Mesendoderm (in vitro differentiated cells): ENCODE measurements around the gene TEP1.

Source experiments
- DNase-seq: peaks from one replicate; pipeline ENCODE4 v3.0.0; 2013
- H2AK5ac ChIP-seq: 2 replicates; pipeline ENCODE4 v1.6.1; 2013; ENCODE audit warnings: low read length, inconsistent platforms
- H2BK120ac ChIP-seq: 2 replicates; pipeline ENCODE4 v1.6.1; 2013; ENCODE audit warnings: low read depth, mild to moderate bottlenecking, low read length, moderate library complexity, mixed read lengths
- H2BK15ac ChIP-seq: replicated peaks from 2 replicates; pipeline ENCODE4 v1.6.1; 2013; ENCODE audit warnings: low read depth, mild to moderate bottlenecking, moderate library complexity
- H2BK5ac ChIP-seq: 2 replicates; pipeline ENCODE4 v1.6.1; 2013; ENCODE audit warnings: low read length, inconsistent platforms
- H3K18ac ChIP-seq: 2 replicates; pipeline ENCODE4 v1.6.1; 2013; ENCODE audit warnings: mild to moderate bottlenecking, low read length, mixed read lengths
- H3K23ac ChIP-seq: one replicate; pipeline ENCODE4 v1.6.1; 2013; ENCODE audit warnings: low read length
- H3K27ac ChIP-seq: 2 replicates; pipeline ENCODE4 v1.5.1; 2013; ENCODE audit warnings: low read depth, mild to moderate bottlenecking, inconsistent platforms, low read length, moderate library complexity
- H3K27me3 ChIP-seq: 2 replicates; pipeline ENCODE4 v1.6.1; 2013; ENCODE audit warnings: low read length, control low read depth, mild to moderate bottlenecking, inconsistent platforms; ENCODE audit not compliant: insufficient read depth, poor library complexity
- H3K36me3 ChIP-seq: 2 replicates; pipeline ENCODE4 v1.6.1; 2013; ENCODE audit warnings: low read length, inconsistent platforms; ENCODE audit not compliant: control insufficient read depth, insufficient read depth
- H3K4ac ChIP-seq: one replicate; pipeline ENCODE4 v1.6.1; 2013; ENCODE audit warnings: low read depth, mild to moderate bottlenecking, low read length, moderate library complexity
- H3K4me1 ChIP-seq: 2 replicates; pipeline ENCODE4 v1.6.1; 2013; ENCODE audit warnings: low read depth, low read length, inconsistent platforms; ENCODE audit not compliant: control insufficient read depth
- H3K4me2 ChIP-seq: 2 replicates; pipeline ENCODE4 v1.6.1; 2013; ENCODE audit warnings: low read length
- H3K4me3 ChIP-seq: 2 replicates; pipeline ENCODE4 v1.5.1; 2013; ENCODE audit warnings: mild to moderate bottlenecking, low read length
- H3K56ac ChIP-seq: one replicate; pipeline ENCODE4 v1.6.1; 2013; ENCODE audit warnings: low read length
- H3K79me1 ChIP-seq: 2 replicates; pipeline ENCODE4 v1.6.1; 2013; ENCODE audit warnings: low read length, inconsistent platforms
- H3K79me2 ChIP-seq: 2 replicates; pipeline ENCODE4 v1.6.1; 2013; ENCODE audit warnings: mild to moderate bottlenecking, low read length; ENCODE audit not compliant: control insufficient read depth, insufficient read depth
- H3K9ac ChIP-seq: 2 replicates; pipeline ENCODE4 v1.6.1; 2013; ENCODE audit warnings: low read length, inconsistent platforms
- H4K5ac ChIP-seq: one replicate; pipeline ENCODE4 v1.6.1; 2013; ENCODE audit warnings: low read length
- H4K8ac ChIP-seq: one replicate; pipeline ENCODE4 v1.6.1; 2013; ENCODE audit warnings: low read depth, mild to moderate bottlenecking, control low read depth, low read length, moderate library complexity
- WGBS: extraction: QIAGEN DNeasy Blood & Tissue Kit; methylation state at CpG from one replicate; pipeline ENCODE4 v1.1.7; 2013; ENCODE audit warnings: low lambda C conversion rate, missing lambda C conversion rate; ENCODE audit not compliant: insufficient coverage; ENCODE audit errors: extremely low coverage; 5-methylcytosine and 5-hydroxymethylcytosine counted together

The TEP1 gene

GRCh38 chr14:20350860-20351259, 62.4 kb downstream of the TEP1 start:
- Histone ChIP-seq H3K27ac (no peak overlapping the region), H3K27me3 (no peaks in the 10 kb centered on the region), H2BK15ac (no peak overlapping the region), H3K23ac (no peak overlapping the region), H2AK5ac (no peak overlapping the region), H2BK5ac (no peak overlapping the region), H3K4ac (no peak overlapping the region), H3K4me1 (no peaks in the 10 kb centered on the region), H3K18ac (no peak overlapping the region), H4K8ac (no peak overlapping the region), H3K36me3 (peaks cover 11% of the 10 kb centered on the region), H3K56ac (no peak overlapping the region), H3K4me3 (no peak overlapping the region), H2BK120ac (no peak overlapping the region), H4K5ac (no peak overlapping the region), H3K4me2 (no peak overlapping the region), H3K9ac (no peak overlapping the region), H3K79me2 (no peaks in the 10 kb centered on the region), H3K79me1 (no peaks in the 10 kb centered on the region)
- no peak for DNase-seq

GRCh38 chr14:20350282-20350681, 63.0 kb downstream of the TEP1 start:
- Histone ChIP-seq H3K9ac (no peak overlapping the region), H3K56ac (no peak overlapping the region), H3K23ac (no peak overlapping the region), H4K8ac (no peak overlapping the region), H3K79me1 (no peaks in the 10 kb centered on the region), H2BK15ac (no peak overlapping the region), H3K27me3 (no peaks in the 10 kb centered on the region), H3K79me2 (no peaks in the 10 kb centered on the region), H2BK120ac (no peak overlapping the region), H3K4me3 (no peak overlapping the region), H2AK5ac (no peak overlapping the region), H3K36me3 (peaks cover 11% of the 10 kb centered on the region), H3K4ac (no peak overlapping the region), H4K5ac (no peak overlapping the region), H3K27ac (no peak overlapping the region), H2BK5ac (no peak overlapping the region), H3K18ac (no peak overlapping the region), H3K4me2 (no peak overlapping the region), H3K4me1 (no peaks in the 10 kb centered on the region)
- DNase-seq, result no peak
- no CpG with 5 or more reads among the region's 2 CpGs for WGBS

DNA sequence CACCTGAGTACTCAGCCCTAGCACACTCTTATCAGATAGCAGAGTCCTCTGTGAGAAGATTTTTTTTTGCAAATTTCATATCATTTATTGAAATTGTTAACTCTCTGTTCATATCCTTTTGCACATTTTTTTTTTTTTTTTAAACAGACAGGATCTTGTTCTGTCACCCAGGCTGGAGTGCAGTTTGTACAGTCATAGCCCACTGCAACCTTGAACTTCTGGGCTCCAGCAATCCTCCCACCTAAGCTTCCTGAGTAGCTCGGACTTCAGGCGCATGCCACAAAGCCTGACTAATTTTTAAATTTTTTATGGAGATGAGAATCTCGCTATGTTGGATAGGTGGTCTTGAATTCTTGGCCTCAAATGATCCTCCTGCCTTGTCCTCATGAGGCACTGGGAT, 65.6 kb downstream of the TEP1 start:
- H3K4ac ChIP-seq, result no peak overlapping the region
- no peak overlapping the region for H3K18ac ChIP-seq
- H3K23ac ChIP-seq, result no peak overlapping the region
- H3K79me1 ChIP-seq, result peaks cover 2% of the 10 kb centered on the region
- H4K5ac ChIP-seq, result no peak overlapping the region
- DNase-seq, result no peak
- H2BK15ac ChIP-seq, result no peak overlapping the region
- H3K27ac ChIP-seq, result no peak overlapping the region
- H3K4me3 ChIP-seq, result no peak overlapping the region
- no peak overlapping the region for H4K8ac ChIP-seq
- H3K27me3 ChIP-seq, result no peaks in the 10 kb centered on the region
- H3K4me2 ChIP-seq, result no peak overlapping the region
- H3K4me1 ChIP-seq, result no peaks in the 10 kb centered on the region
- H2BK5ac ChIP-seq, result no peak overlapping the region
- no peak overlapping the region for H2BK120ac ChIP-seq
- peaks cover 8% of the 10 kb centered on the region for H3K36me3 ChIP-seq
- peaks cover 4% of the 10 kb centered on the region for H3K79me2 ChIP-seq
- no peak overlapping the region for H3K56ac ChIP-seq
- no peak overlapping the region for H3K9ac ChIP-seq
- WGBS, result no CpG with 5 or more reads among the region's 3 CpGs
- no peak overlapping the region for H2AK5ac ChIP-seq

DNA sequence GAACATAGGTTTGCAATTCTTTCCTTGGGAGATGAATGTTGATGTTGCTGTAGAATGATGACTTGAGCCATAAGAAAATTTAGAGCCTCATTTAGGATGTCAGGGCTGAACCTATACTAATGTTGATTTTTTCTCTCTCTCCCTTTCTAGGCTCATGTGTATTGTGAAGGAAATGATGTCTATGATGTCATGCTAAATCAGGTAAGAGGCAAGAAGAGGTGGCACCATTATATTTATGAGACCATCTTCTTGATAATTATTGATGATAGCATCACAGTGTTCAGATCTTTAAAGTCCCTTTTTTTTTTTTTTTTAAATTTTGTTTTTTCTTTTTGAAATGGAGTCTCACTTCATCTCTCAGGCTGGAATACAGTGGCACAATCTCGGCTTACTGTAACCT, 66.6 kb downstream of the TEP1 start:
- no peak overlapping the region for H2BK15ac ChIP-seq
- no peak overlapping the region for H3K4me2 ChIP-seq
- H3K79me2 ChIP-seq, result peaks cover 4% of the 10 kb centered on the region
- peaks cover 8% of the 10 kb centered on the region for H3K36me3 ChIP-seq
- DNase-seq, result no peak
- no peak overlapping the region for H4K8ac ChIP-seq
- H2AK5ac ChIP-seq, result no peak overlapping the region
- H3K23ac ChIP-seq, result no peak overlapping the region
- H3K4me1 ChIP-seq, result no peaks in the 10 kb centered on the region
- H3K18ac ChIP-seq, result no peak overlapping the region
- peaks cover 2% of the 10 kb centered on the region for H3K79me1 ChIP-seq
- H3K4ac ChIP-seq, result no peak overlapping the region
- WGBS, result no CpG with 5 or more reads among the region's 1 CpG
- no peaks in the 10 kb centered on the region for H3K27me3 ChIP-seq
- no peak overlapping the region for H3K4me3 ChIP-seq
- H3K27ac ChIP-seq, result no peak overlapping the region
- H4K5ac ChIP-seq, result no peak overlapping the region
- no peak overlapping the region for H3K9ac ChIP-seq
- H2BK120ac ChIP-seq, result no peak overlapping the region
- H2BK5ac ChIP-seq, result no peak overlapping the region
- no peak overlapping the region for H3K56ac ChIP-seq

GRCh38 chr14:20345366-20345765, 67.9 kb downstream of the TEP1 start:
- peaks cover 2% of the 10 kb centered on the region for H3K79me1 ChIP-seq
- no CpG with 5 or more reads among the region's 1 CpG for WGBS
- H3K4me1 ChIP-seq, result no peaks in the 10 kb centered on the region
- no peak overlapping the region for H3K4me3 ChIP-seq
- H3K4ac ChIP-seq, result no peak overlapping the region
- no peak overlapping the region for H3K4me2 ChIP-seq
- H3K23ac ChIP-seq, result no peak overlapping the region
- H3K56ac ChIP-seq, result no peak overlapping the region
- DNase-seq, result no peak
- H4K5ac ChIP-seq, result no peak overlapping the region
- no peaks in the 10 kb centered on the region for H3K27me3 ChIP-seq
- no peak overlapping the region for H3K18ac ChIP-seq
- peaks cover 4% of the 10 kb centered on the region for H3K36me3 ChIP-seq
- H4K8ac ChIP-seq, result no peak overlapping the region
- H3K27ac ChIP-seq, result no peak overlapping the region
- no peak overlapping the region for H3K9ac ChIP-seq
- H3K79me2 ChIP-seq, result peaks cover 4% of the 10 kb centered on the region
- H2BK15ac ChIP-seq, result no peak overlapping the region
- H2BK120ac ChIP-seq, result no peak overlapping the region
- no peak overlapping the region for H2AK5ac ChIP-seq
- no peak overlapping the region for H2BK5ac ChIP-seq

- WGBS, result no CpG with 5 or more reads among the region's 3 CpGs
- H3K27me3 ChIP-seq, result no peaks in the 10 kb centered on the region
- H3K9ac ChIP-seq, result peak overlapping the region; percentile 85
- peak overlapping the region; percentile 88 for H3K56ac ChIP-seq
- H2BK15ac ChIP-seq, result no peak overlapping the region
- no peak overlapping the region for H2BK5ac ChIP-seq
- no peak overlapping the region for H3K18ac ChIP-seq
- H4K5ac ChIP-seq, result no peak overlapping the region
- H4K8ac ChIP-seq, result no peak overlapping the region
- H3K27ac ChIP-seq, result no peak overlapping the region
- H2BK120ac ChIP-seq, result no peak overlapping the region
- peaks cover 4% of the 10 kb centered on the region for H3K79me2 ChIP-seq
- H3K4ac ChIP-seq, result no peak overlapping the region
- H3K36me3 ChIP-seq, result peaks cover 2% of the 10 kb centered on the region
- DNase-seq, result peak; percentile 26
- H2AK5ac ChIP-seq, result no peak overlapping the region
- peak overlapping the region; percentile 68 for H3K4me2 ChIP-seq
- H3K79me1 ChIP-seq, result peaks cover 2% of the 10 kb centered on the region
- H3K23ac ChIP-seq, result no peak overlapping the region
- H3K4me3 ChIP-seq, result peak overlapping the region; percentile 76
- H3K4me1 ChIP-seq, result no peaks in the 10 kb centered on the region
Measured at GRCh38 chr14:20343862-20344220, 69.5 kb downstream of the TEP1 start.
